Neutrophil (primary cell): ENCODE measurements around the gene PHF20.

Source experiments
- H3K27ac ChIP-seq: fragments of 200-600 bp; sonication (generic); 2 replicates; pipeline ENCODE4 v1.5.1; 2016; ENCODE audit warnings: mild to moderate bottlenecking, moderate library complexity
- H3K27me3 ChIP-seq: fragments of 200-600 bp; sonication (generic); 2 replicates; pipeline ENCODE4 v1.6.0; 2016; ENCODE audit warnings: mild to moderate bottlenecking
- H3K36me3 ChIP-seq: fragments of 200-600 bp; sonication (generic); 2 replicates; pipeline ENCODE4 v1.5.1; 2017
- H3K4me1 ChIP-seq, 2 experiments: fragments of 200-600 bp in 1 of 2; sonication (generic) in 1 of 2; 1 replicate in 1 of 2; 2 replicates in 1 of 2; pipeline versions ENCODE4 v1.5.1 to v1.6.1; 2013 to 2016; ENCODE audit warnings: low read depth in 1 of 2, low read length in 1 of 2, mild to moderate bottlenecking in 1 of 2, moderate library complexity in 1 of 2; ENCODE audit not compliant: control insufficient read depth in 1 of 2, insufficient read depth in 1 of 2
- H3K4me3 ChIP-seq, 2 experiments: fragments of 200-600 bp in 1 of 2; sonication (generic) in 1 of 2; 1 replicate in 1 of 2; 2 replicates in 1 of 2; pipeline ENCODE4 v1.5.1; 2013 to 2016; ENCODE audit warnings: low read depth in 1 of 2, low read length in 1 of 2, mild to moderate bottlenecking in 1 of 2, moderate library complexity in 1 of 2
- H3K9me3 ChIP-seq: fragments of 200-600 bp; sonication (generic); 2 replicates; pipeline ENCODE4 v1.5.1; 2016
- CTCF ChIP-seq: fragments of 200-600 bp; sonication (generic); IDR thresholded peaks from 2 replicates; pipeline ENCODE4 v1.5.1; 2016; ENCODE audit warnings: antibody characterized with exemption

The PHF20 gene

GRCh38 chr20:35975576-35976373, 204.0 kb downstream of the PHF20 start:
- no peak for TF ChIP-seq CTCF
- H3K4me3 ChIP-seq, result no peak overlapping the region
- no peaks in the 10 kb centered on the region for H3K9me3 ChIP-seq
- no peaks in the 10 kb centered on the region for H3K4me1 ChIP-seq
- H3K27ac ChIP-seq, result no peak overlapping the region
- no peaks in the 10 kb centered on the region for H3K36me3 ChIP-seq
- H3K27me3 ChIP-seq, result no peaks in the 10 kb centered on the region

GRCh38 chr20:35978041-35978513, 206.3 kb downstream of the PHF20 start:
- Histone ChIP-seq H3K4me1 (no peaks in the 10 kb centered on the region), H3K36me3 (no peaks in the 10 kb centered on the region), H3K27me3 (no peaks in the 10 kb centered on the region), H3K4me3 (no peak overlapping the region), H3K27ac (no peak overlapping the region), H3K9me3 (no peaks in the 10 kb centered on the region)
- TF ChIP-seq CTCF, result no peak

- no peaks in the 10 kb centered on the region for H3K4me1 ChIP-seq
- no peak overlapping the region for H3K4me3 ChIP-seq
- H3K27me3 ChIP-seq, result no peaks in the 10 kb centered on the region
- H3K36me3 ChIP-seq, result no peaks in the 10 kb centered on the region
- H3K9me3 ChIP-seq, result no peaks in the 10 kb centered on the region
- no peak overlapping the region for H3K27ac ChIP-seq
- TF ChIP-seq CTCF, result no peak
Measured at GRCh38 chr20:35979544-35979943, 207.7 kb downstream of the PHF20 start.

GRCh38 chr20:35981969-35982368, 210.2 kb downstream of the PHF20 start:
- Histone ChIP-seq H3K27me3 (no peaks in the 10 kb centered on the region), H3K4me1 (no peaks in the 10 kb centered on the region)
- TF ChIP-seq CTCF, result no peak

GRCh38 chr20:35984382-35984781, 212.6 kb downstream of the PHF20 start:
- no peaks in the 10 kb centered on the region for H3K36me3 ChIP-seq
- no peak for TF ChIP-seq CTCF
- no peak overlapping the region for H3K4me3 ChIP-seq
- no peaks in the 10 kb centered on the region for H3K4me1 ChIP-seq
- no peak overlapping the region for H3K27ac ChIP-seq
- no peaks in the 10 kb centered on the region for H3K9me3 ChIP-seq
- H3K27me3 ChIP-seq, result peaks cover 8% of the 10 kb centered on the region

More at GRCh38 chr20:35981969-35982368, 210.2 kb downstream of the PHF20 start:
- H3K4me3 ChIP-seq, result no peak overlapping the region
- no peak overlapping the region for H3K27ac ChIP-seq
- no peaks in the 10 kb centered on the region for H3K36me3 ChIP-seq
- no peaks in the 10 kb centered on the region for H3K9me3 ChIP-seq
